Kidney capillary endothelial cell (primary cell): ENCODE measurements around the gene BMP4.

Experiments
- DNase-seq: peaks from one replicate; pipeline ENCODE4 v3.0.0-alpha.2; 2018; ENCODE audit warnings: low spot score

BMP4 gene

GRCh38 chr14:53964249-53964648 is 7.6 kb upstream of the BMP4 start:
- DNase-seq = no peak

GRCh38 chr14:53963320-53964227 is 6.9 kb upstream of the BMP4 start:
- no peak for DNase-seq

- DNase-seq = no peak
These were observed 6.3 kb upstream of the BMP4 start for GRCh38 chr14:53962953-53963319.

GRCh38 chr14:53958628-53959027 is 2.0 kb upstream of the BMP4 start:
- no peak for DNase-seq

- no peak for DNase-seq
These were observed 1.1 kb upstream of the BMP4 start for GRCh38 chr14:53957739-53958138.

GRCh38 chr14:53955671-53956426 is 776 bp downstream of the BMP4 start:
- DNase-seq = no peak

GRCh38 chr14:53955229-53955556 is 1.4 kb downstream of the BMP4 start:
- DNase-seq = no peak

GRCh38 chr14:53954551-53955228 is 1.9 kb downstream of the BMP4 start:
- no peak for DNase-seq

- peak; percentile 25 for DNase-seq
These were observed 2.6 kb downstream of the BMP4 start for GRCh38 chr14:53953828-53954550.

- DNase-seq = peak; percentile 33
These were observed 3.4 kb downstream of the BMP4 start for GRCh38 chr14:53953002-53953827.

- DNase-seq = no peak
These were observed 4.1 kb downstream of the BMP4 start for GRCh38 chr14:53952533-53952932.

- DNase-seq = no peak
These were observed 4.9 kb downstream of the BMP4 start for GRCh38 chr14:53951627-53952303.

- DNase-seq = no peak
These were observed 5.4 kb downstream of the BMP4 start for GRCh38 chr14:53951243-53951626.

- DNase-seq = no peak
These were observed 6.4 kb downstream of the BMP4 start for GRCh38 chr14:53950031-53950793.

GRCh38 chr14:53949201-53949600 is 7.4 kb downstream of the BMP4 start:
- DNase-seq = no peak

GRCh38 chr14:53948205-53948884 is 8.3 kb downstream of the BMP4 start:
- DNase-seq = no peak

- DNase-seq = no peak
These were observed 9.0 kb downstream of the BMP4 start for GRCh38 chr14:53947452-53948204.

GRCh38 chr14:53947094-53947445 is 9.6 kb downstream of the BMP4 start:
- no peak for DNase-seq
